Esophagus muscularis mucosa (tissue), 3 donors: ENCODE results near the gene SNCA.

ENCODE experiments used
- POLR2A ChIP-seq: fragments of 450-650 bp; IDR thresholded peaks from one replicate; pipeline ENCODE4 v1.6.1; 2017; ENCODE audit warnings: antibody characterized with exemption, moderate library complexity, mild to moderate bottlenecking, low read depth
- POLR2AphosphoS5 ChIP-seq, 2 donors: sonication (generic); formaldehyde crosslinking; IDR thresholded peaks; one replicate each; pipeline ENCODE4 v1.6.1; 2017; ENCODE audit warnings: antibody characterized with exemption in 2 of 2
- TF ChIP-seq, protein P1 (sequence below), 3 experiments: fragments of 200-600 bp in 2 of 3; fragments of 450-650 bp in 1 of 3; sonication (generic) in 2 of 3; IDR thresholded peaks; one replicate each; pipeline ENCODE4 v1.5.1; 2017 to 2019; ENCODE audit warnings: antibody characterized with exemption in 3 of 3, mild to moderate bottlenecking in 2 of 3, moderate library complexity in 1 of 3

DNA sequence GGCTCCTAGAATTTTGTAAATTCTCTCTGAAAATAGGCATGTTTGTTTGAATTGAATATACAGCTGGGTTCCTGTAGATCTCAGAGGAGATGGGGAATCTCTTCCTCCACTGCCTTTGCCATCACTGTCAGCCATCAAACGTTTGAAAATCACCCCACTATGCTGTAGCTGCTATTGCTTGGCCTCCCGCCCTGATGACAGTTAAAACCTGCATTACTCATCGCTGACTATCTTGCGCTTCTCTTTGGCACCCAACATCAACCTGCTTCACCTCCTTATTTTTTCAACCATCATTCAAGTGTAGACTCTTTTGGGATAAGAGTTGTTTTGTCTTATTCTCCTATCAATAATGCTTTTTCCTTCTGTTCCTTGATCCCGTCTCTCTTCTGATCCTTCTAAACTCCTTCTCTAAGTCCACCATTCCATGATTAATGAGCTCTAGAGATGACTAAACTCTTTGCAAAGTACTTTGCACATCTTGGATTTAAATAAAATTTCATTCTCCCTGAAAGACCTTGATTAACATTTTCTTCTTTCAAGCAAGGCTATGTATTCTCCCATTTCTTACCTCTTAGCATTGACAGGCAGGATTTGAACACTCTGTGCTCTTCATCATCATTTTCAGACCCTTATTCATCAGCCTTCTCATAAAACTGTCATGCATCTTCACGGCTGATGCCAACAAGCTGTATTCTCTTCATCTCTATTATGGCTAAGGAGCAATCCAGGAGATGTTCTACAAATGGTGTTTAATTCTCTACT, 133.0 kb downstream of the SNCA start:
- no peak for TF ChIP-seq POLR2A
- TF ChIP-seq, protein P1, sequence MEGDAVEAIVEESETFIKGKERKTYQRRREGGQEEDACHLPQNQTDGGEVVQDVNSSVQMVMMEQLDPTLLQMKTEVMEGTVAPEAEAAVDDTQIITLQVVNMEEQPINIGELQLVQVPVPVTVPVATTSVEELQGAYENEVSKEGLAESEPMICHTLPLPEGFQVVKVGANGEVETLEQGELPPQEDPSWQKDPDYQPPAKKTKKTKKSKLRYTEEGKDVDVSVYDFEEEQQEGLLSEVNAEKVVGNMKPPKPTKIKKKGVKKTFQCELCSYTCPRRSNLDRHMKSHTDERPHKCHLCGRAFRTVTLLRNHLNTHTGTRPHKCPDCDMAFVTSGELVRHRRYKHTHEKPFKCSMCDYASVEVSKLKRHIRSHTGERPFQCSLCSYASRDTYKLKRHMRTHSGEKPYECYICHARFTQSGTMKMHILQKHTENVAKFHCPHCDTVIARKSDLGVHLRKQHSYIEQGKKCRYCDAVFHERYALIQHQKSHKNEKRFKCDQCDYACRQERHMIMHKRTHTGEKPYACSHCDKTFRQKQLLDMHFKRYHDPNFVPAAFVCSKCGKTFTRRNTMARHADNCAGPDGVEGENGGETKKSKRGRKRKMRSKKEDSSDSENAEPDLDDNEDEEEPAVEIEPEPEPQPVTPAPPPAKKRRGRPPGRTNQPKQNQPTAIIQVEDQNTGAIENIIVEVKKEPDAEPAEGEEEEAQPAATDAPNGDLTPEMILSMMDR (IDR thresholded peaks at IDR 0.05): no peak
- no peak for TF ChIP-seq POLR2AphosphoS5 (IDR thresholded peaks at IDR 0.05)
